ENCODE data around the gene TXNDC11. TPM values are rescaled to one million over a fixed set of nuclear protein-coding genes. Genes with fewer than 3 reads are reported as not detected.

Gene TXNDC11
- total RNA-seq, 2 experiments from 2014 or later = 21.7 to 24.4 TPM

DNA sequence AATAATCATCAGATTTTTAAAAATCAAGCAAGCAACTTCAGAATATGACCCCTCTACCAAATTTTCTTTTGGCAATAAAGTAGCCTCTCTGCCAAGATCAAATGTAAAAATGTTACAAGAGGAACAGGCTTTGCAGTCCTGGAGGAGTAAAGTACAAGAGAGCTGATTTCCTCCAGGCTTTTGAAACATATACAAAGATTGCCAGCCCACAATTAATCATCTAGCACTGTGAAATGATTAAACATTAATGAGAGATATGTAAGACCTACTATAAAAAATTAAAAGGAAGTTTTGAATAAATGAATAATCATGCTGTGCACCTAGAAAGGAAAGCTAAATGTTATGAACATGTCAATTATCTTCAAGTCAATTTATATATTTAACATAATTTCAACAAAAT lies 26.3 kb downstream of the TXNDC11 start:
- TF ChIP-seq, protein P1, sequence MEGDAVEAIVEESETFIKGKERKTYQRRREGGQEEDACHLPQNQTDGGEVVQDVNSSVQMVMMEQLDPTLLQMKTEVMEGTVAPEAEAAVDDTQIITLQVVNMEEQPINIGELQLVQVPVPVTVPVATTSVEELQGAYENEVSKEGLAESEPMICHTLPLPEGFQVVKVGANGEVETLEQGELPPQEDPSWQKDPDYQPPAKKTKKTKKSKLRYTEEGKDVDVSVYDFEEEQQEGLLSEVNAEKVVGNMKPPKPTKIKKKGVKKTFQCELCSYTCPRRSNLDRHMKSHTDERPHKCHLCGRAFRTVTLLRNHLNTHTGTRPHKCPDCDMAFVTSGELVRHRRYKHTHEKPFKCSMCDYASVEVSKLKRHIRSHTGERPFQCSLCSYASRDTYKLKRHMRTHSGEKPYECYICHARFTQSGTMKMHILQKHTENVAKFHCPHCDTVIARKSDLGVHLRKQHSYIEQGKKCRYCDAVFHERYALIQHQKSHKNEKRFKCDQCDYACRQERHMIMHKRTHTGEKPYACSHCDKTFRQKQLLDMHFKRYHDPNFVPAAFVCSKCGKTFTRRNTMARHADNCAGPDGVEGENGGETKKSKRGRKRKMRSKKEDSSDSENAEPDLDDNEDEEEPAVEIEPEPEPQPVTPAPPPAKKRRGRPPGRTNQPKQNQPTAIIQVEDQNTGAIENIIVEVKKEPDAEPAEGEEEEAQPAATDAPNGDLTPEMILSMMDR (IDR thresholded peaks at IDR 0.05) = no peak
- no peak overlapping the region for H3K4me3 Mint-ChIP-seq
- ATAC-seq (no peak), DNase-seq (no peak)
- POLR2A ChIA-PET = no interaction called here
- intact Hi-C loops (cut with micrococcal nuclease) = loop anchor here (10.0 kb wide), 2 partner anchors 182 to 322 kb away; no protein-coding TSS in a partner anchor
- peaks cover 14% of the 10 kb centered on the region for H3K36me3 Mint-ChIP-seq (ENCODE audit: low read depth)
- CTCF ChIA-PET = interaction anchor here (0.9 to 7.8 kb wide), 6 partner anchors 8 to 760 kb away, joined by 3 to 71 read pairs (median 4); no protein-coding TSS in a partner anchor
- H3K27ac Mint-ChIP-seq = peak overlapping the region; percentile 35
- H3K4me1 Mint-ChIP-seq (ENCODE audit: low read depth) = peaks cover 18% of the 10 kb centered on the region
- H3K9me3 Mint-ChIP-seq = no peaks in the 10 kb centered on the region
- no peaks in the 10 kb centered on the region for H3K27me3 Mint-ChIP-seq

DNA sequence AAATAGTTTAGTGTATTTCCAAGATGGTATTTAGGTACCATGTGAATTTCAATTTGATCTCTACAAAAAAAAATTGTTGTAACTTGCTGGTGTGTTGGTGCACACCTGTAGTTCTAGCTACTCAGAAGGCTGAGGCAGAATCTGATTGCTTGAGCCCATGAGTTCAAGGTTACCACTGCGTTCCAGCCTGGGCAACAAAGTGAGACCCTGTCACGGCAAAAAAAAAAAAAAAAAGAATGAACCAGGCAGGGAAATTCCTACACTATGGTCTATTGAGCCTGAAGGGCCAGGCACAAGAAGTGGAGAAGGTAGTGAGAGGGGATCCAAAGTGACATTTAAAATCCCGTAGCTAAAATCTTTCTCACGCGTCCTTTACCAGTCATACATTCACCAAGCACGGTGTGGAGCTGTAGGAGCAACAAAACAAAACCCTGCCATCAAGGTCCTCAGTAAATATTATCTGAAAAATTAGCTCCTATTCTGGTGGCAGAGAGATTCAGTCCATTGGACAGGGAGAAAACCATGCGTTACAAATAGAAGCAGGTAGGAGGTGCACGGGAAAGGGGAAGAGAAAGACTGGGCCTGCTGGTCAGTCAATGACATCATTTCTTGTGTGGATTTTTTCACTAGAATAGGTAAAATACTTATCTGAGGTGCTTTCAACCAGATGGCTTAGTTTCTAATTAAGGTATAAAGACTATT lies 27.3 kb downstream of the TXNDC11 start:
- Mint-ChIP-seq H3K27me3 (no peaks in the 10 kb centered on the region), H3K9me3 (no peaks in the 10 kb centered on the region), H3K27ac (no peak overlapping the region), H3K4me3 (no peak overlapping the region), H3K4me1 (ENCODE audit: low read depth) (peaks cover 18% of the 10 kb centered on the region), H3K36me3 (ENCODE audit: low read depth) (peaks cover 14% of the 10 kb centered on the region)
- intact Hi-C loops (cut with micrococcal nuclease) = loop anchor here (10.0 kb wide), 2 partner anchors 181 to 321 kb away; no protein-coding TSS in a partner anchor
- ATAC-seq (no peak), DNase-seq (no peak)
- TF ChIP-seq, protein P1 (IDR thresholded peaks at IDR 0.05) = no peak
- ChIA-PET CTCF (interaction anchor here (0.8 to 7.8 kb wide), 23 partner anchors 8 to 751 kb away, joined by 3 to 71 read pairs (median 7); partner anchors contain the start of genes TXNDC11 and ZC3H7A), POLR2A (interaction anchor here (0.7 to 0.9 kb wide), 2 partner anchors 24 to 108 kb away, joined by 3 to 4 read pairs; no protein-coding TSS in a partner anchor)

DNA sequence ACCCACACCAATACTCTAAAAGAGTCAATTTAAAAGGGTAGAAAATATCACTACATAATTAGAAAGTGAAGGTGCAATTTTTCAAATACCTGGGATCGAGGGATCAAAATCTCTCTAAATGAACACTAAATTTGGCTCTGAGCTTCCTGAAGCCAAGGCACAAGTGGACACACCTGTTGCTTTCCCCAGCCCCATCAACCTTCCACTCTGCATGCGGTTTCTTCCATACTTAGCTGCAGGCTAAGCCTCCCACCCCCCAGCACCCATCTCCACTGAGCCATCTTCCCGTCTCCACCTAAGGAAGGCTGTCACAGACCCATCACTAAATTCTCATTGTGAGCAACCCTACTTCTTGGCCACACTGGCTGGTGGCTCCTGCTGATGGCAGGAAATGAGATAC lies 30.5 kb downstream of the TXNDC11 start:
- peaks cover 8% of the 10 kb centered on the region for H3K4me1 Mint-ChIP-seq (ENCODE audit: low read depth)
- H3K27me3 Mint-ChIP-seq = no peaks in the 10 kb centered on the region
- H3K27ac Mint-ChIP-seq = no peak overlapping the region
- CTCF ChIA-PET = interaction anchor here (1.3 to 7.8 kb wide), 4 partner anchors 12 to 316 kb away, joined by 3 to 54 read pairs (median 10); no protein-coding TSS in a partner anchor
- POLR2A ChIA-PET = interaction anchor here (0.6 to 1.0 kb wide), 2 partner anchors 10 to 753 kb away, joined by 3 to 4 read pairs; no protein-coding TSS in a partner anchor
- intact Hi-C loops (cut with micrococcal nuclease) = loop anchor here (10.0 kb wide), 2 partner anchors 177 to 317 kb away; no protein-coding TSS in a partner anchor
- no peak overlapping the region for H3K4me3 Mint-ChIP-seq
- TF ChIP-seq, protein P1 (IDR thresholded peaks at IDR 0.05) = no peak
- peaks cover 14% of the 10 kb centered on the region for H3K36me3 Mint-ChIP-seq (ENCODE audit: low read depth)
- ATAC-seq = no peak
- no peaks in the 10 kb centered on the region for H3K9me3 Mint-ChIP-seq
- no peak for DNase-seq

DNA sequence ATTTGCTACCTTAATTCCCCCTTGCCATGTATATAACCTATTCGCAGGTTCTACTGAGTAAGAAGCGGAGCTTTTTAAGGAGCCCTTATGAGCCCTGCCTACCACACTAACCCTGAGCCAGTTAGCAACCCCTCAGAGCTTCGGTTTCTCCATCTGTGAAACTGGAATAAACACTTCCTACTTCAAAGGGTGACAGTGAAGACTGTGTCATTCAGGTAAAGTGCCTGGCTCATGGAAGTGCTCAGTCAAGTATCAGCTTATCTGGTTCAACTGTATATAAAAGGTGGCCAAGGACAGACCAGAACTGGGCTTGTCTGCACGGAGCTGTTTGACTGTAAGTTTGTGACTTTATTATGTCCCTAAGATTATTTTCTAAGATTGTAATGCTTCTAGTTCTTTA lies 31.0 kb downstream of the TXNDC11 start:
- ChIA-PET POLR2A (interaction anchor here (0.6 to 1.0 kb wide), 3 partner anchors 9 to 752 kb away, joined by 3 to 4 read pairs (median 4); no protein-coding TSS in a partner anchor), CTCF (interaction anchor here (0.7 to 7.8 kb wide), 5 partner anchors 11 to 315 kb away, joined by 3 to 54 read pairs (median 7); partner anchors contain the start of gene ZC3H7A)
- no peaks in the 10 kb centered on the region for H3K27me3 Mint-ChIP-seq
- no peaks in the 10 kb centered on the region for H3K9me3 Mint-ChIP-seq
- ATAC-seq = no peak
- H3K4me1 Mint-ChIP-seq (ENCODE audit: low read depth) = peaks cover 7% of the 10 kb centered on the region
- no peak for DNase-seq
- H3K27ac Mint-ChIP-seq = no peak overlapping the region
- TF ChIP-seq, protein P1 (IDR thresholded peaks at IDR 0.05) = no peak
- intact Hi-C loops (cut with micrococcal nuclease) = loop anchor here (10.0 kb wide), 2 partner anchors 177 to 317 kb away; no protein-coding TSS in a partner anchor
- no peak overlapping the region for H3K4me3 Mint-ChIP-seq
- H3K36me3 Mint-ChIP-seq (ENCODE audit: low read depth) = peaks cover 13% of the 10 kb centered on the region
